Liver (tissue), 2 donors: ENCODE data around the gene ARL14EP.

Experiments
- GABPA ChIP-seq, 2 donors: IDR thresholded peaks in 1 of 2; conservative IDR thresholded peaks in 1 of 2; 2 replicates each; pipeline ENCODE4 v1.6.1; 2016; ENCODE audit warnings: antibody characterized with exemption in 2 of 2, mild to moderate bottlenecking in 1 of 2, moderate library complexity in 1 of 2
- NR2F2 ChIP-seq: IDR thresholded peaks from 2 replicates; pipeline ENCODE4 v1.6.1; 2016; ENCODE audit warnings: antibody characterized with exemption
- SP1 ChIP-seq: IDR thresholded peaks from 2 replicates; pipeline ENCODE4 v1.6.1; 2018; ENCODE audit warnings: antibody characterized with exemption, mild to moderate bottlenecking
- TAF1 ChIP-seq: conservative IDR thresholded peaks from 2 replicates; pipeline ENCODE4 v1.6.1; 2016; ENCODE audit warnings: antibody characterized with exemption, mild to moderate bottlenecking
- TF ChIP-seq, protein P1 (sequence below): IDR thresholded peaks from 2 replicates; pipeline ENCODE4 v1.6.1; 2016; ENCODE audit warnings: antibody characterized with exemption
- TF ChIP-seq, protein P2 (sequence below): IDR thresholded peaks from 2 replicates; pipeline ENCODE4 v1.6.1; 2016; ENCODE audit warnings: antibody characterized with exemption
- donor health status: healthy.

DNA sequence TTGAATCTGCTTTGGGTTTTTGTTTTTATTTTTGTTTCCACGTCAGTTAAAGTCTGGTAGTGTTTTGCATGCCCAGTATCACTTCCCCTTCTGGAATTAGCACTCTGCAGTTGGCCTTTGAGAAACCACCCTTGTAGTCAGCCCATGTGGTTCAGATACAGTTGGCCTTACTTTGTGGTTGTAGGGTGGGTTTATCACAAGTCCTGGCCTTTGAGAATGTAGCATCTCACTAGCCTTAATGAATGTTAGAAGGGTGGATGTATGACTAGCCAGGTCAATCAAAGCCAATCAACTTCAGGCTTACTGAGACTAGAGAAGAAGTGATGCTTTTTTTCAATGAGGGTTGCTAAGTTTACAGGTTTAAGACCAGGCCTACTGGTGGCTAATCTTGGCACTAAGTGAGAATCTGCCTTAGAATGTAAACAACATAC lies 19.8 kb downstream of the ARL14EP start:
- no peak for TF ChIP-seq SP1
- TF ChIP-seq, protein P1, sequence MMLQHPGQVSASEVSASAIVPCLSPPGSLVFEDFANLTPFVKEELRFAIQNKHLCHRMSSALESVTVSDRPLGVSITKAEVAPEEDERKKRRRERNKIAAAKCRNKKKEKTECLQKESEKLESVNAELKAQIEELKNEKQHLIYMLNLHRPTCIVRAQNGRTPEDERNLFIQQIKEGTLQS, result no peak
- TF ChIP-seq TAF1, result no peak
- TF ChIP-seq, protein P2, sequence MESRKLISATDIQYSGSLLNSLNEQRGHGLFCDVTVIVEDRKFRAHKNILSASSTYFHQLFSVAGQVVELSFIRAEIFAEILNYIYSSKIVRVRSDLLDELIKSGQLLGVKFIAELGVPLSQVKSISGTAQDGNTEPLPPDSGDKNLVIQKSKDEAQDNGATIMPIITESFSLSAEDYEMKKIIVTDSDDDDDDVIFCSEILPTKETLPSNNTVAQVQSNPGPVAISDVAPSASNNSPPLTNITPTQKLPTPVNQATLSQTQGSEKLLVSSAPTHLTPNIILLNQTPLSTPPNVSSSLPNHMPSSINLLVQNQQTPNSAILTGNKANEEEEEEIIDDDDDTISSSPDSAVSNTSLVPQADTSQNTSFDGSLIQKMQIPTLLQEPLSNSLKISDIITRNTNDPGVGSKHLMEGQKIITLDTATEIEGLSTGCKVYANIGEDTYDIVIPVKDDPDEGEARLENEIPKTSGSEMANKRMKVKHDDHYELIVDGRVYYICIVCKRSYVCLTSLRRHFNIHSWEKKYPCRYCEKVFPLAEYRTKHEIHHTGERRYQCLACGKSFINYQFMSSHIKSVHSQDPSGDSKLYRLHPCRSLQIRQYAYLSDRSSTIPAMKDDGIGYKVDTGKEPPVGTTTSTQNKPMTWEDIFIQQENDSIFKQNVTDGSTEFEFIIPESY, result no peak
- no peak for TF ChIP-seq NR2F2
- no peak for TF ChIP-seq GABPA (IDR thresholded peaks at IDR 0.05 in 1 of 2, conservative IDR thresholded peaks at IDR 0.05 in 1 of 2)
